Cardiac fibroblast (primary cell): ENCODE measurements around the gene SVIL.
A peak's percentile ranks its signal among the peaks of the same experiment; 100 is the strongest.

Experiments
- DNase-seq, 2 donors: peaks; one replicate each; pipeline versions ENCODE4 v3.0.0 to v3.0.0-alpha.2; 2010; ENCODE audit warnings: low read depth in 2 of 2
- H3K4me3 ChIP-seq, 2 donors: replicated peaks in 1 of 2; 1 replicate in 1 of 2; 2 replicates in 1 of 2; pipeline ENCODE4 v1.5.1; 2011; ENCODE audit warnings: low read depth in 2 of 2, low read length in 2 of 2, mild to moderate bottlenecking in 2 of 2, moderate library complexity in 1 of 2
- TF ChIP-seq, protein P1 (sequence below): IDR thresholded peaks from one replicate; pipeline ENCODE4 v1.5.1; 2011; ENCODE audit warnings: low read depth, mild to moderate bottlenecking, low read length, inconsistent platforms

Gene SVIL

DNA sequence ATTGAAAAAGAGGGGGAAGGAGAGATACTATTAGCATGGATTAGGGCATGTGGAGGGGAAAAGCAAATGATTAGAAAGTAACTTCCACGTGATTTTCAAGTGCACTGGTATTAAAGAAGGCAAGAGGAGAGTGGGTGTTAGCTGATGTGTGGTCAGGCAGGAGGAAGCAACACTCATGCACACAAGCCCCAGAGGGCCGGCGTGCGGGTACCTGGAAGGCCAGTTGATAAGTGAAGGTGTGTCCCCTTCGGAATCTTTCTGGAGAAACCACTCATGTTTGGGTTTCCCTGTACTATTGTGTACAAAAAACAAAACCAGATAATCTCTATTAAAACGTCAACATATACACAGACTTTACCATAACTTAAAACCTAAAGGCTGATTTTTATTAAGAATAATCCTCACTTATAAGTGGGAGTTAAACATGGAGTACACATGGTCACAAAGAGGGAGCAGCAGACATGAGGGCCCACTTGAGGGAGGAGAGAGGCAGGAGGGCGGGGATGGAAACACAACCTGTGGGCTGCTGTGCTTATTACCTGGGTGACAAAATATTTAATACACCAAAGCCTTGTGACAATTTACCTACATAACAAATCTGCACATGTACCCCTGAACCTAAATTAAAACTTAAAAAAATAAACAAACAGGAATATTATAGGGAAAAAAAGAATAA lies 98.9 kb downstream of the SVIL start:
- TF ChIP-seq, protein P1, sequence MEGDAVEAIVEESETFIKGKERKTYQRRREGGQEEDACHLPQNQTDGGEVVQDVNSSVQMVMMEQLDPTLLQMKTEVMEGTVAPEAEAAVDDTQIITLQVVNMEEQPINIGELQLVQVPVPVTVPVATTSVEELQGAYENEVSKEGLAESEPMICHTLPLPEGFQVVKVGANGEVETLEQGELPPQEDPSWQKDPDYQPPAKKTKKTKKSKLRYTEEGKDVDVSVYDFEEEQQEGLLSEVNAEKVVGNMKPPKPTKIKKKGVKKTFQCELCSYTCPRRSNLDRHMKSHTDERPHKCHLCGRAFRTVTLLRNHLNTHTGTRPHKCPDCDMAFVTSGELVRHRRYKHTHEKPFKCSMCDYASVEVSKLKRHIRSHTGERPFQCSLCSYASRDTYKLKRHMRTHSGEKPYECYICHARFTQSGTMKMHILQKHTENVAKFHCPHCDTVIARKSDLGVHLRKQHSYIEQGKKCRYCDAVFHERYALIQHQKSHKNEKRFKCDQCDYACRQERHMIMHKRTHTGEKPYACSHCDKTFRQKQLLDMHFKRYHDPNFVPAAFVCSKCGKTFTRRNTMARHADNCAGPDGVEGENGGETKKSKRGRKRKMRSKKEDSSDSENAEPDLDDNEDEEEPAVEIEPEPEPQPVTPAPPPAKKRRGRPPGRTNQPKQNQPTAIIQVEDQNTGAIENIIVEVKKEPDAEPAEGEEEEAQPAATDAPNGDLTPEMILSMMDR = no peak
- peak overlapping the region in 1 of 2 donors; percentile 39 for H3K4me3 ChIP-seq
- DNase-seq = no peak

DNA sequence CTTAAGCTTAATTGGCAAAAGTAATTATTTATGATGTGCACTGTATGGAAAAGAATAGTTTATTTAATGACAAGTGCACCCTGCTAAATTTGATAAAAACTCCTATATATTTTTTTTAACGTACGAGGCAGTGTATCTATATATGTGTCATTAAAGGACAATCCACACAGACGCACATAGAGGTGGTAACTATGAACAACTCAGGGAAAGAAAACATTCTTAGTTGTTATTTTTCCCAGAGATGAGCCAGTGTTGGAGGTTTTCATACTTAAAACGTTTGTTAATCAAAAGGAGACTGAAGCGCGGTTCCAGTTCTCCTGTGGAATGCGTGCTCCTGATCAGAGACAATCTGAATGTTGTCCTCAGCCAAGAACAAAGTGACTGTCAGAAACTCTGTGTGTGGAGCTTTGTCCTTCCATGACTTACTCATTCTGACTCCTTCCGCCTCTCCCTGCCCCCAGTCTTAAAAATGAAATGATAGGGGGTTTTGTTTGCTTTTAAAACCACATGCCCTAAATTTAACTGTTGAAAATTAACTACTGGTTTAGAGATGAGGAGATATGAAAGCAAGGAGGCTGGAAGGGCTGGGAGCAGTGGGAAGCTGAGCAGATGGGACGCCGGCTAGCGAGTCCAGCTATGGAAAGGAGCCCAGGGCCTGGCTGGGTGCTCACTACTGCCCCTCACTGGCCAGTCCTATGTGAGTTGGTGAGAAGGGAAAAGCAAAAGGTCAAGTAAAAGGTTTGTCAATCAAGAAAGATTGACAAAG lies 99.6 kb downstream of the SVIL start:
- TF ChIP-seq, protein P1 = peak; percentile 95
- H3K4me3 ChIP-seq = peak overlapping the region in 1 of 2 donors; percentile 39
- peak; percentile 77 to 84 for DNase-seq

GRCh38 chr10:29534590-29534989 lies 100.2 kb downstream of the SVIL start:
- no peak for DNase-seq
- TF ChIP-seq, protein P1 = no peak
- no peak overlapping the region for H3K4me3 ChIP-seq

DNA sequence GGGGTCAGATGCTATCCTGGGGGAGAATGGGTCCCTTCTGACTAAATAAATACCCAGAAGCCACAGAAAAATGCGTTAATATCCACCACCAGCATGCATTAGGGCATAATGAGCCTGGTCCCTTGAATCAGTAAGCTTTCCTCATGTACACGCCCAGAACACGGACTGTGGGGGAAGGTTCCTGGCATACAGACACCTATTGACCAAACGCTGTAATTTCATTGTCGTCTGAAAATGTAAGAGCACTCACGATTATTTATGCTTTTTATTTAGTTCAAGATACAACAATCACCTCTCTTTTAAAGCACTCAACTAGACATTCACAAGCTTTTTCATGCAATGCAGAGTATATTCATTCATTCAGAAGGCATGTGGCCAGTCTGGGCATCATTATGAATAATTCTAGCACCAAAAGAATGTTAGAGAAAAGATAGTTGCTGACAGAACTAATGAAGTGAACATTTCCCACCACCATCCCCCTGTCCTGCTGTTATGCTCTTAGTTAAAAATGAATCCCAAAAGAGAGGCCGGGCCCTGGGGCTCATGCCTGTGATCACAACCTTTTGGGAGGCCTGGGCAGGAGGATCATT lies 101.0 kb downstream of the SVIL start:
- TF ChIP-seq, protein P1 = no peak
- DNase-seq = peak in 1 of 2 donors; percentile 7
- no peak overlapping the region for H3K4me3 ChIP-seq

DNA sequence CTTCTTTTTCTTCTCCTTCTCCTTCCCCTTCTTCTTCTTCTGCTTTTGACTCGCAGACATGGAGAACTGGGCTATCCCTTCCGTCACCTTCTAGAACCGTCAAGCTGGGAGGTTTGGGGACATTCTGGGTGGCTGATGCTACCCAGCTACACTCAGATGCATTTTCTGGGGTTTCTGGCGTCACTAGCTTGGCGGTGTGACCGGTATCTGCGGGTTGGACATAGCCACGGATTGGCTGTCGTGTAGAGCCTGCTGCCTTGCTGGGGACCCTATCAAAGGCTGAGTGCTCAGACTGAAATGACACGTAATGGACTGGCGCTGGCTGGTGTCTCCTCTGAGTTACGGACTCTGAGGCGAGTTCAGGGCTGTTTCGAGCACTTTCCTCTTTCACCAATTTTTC lies 101.7 kb downstream of the SVIL start:
- H3K4me3 ChIP-seq = no peak overlapping the region
- TF ChIP-seq, protein P1 = no peak
- DNase-seq = no peak

- TF ChIP-seq, protein P1 = no peak
- DNase-seq = no peak
- H3K4me3 ChIP-seq = no peak overlapping the region
These were observed 102.4 kb downstream of the SVIL start for GRCh38 chr10:29532256-29532878.
